Neuron (in vitro differentiated cells): ENCODE data around the gene TTYH1.
A peak's percentile ranks its signal among the peaks of the same experiment; 100 is the strongest.

Source experiments
- H2AFZ ChIP-seq: one replicate; pipeline ENCODE4 v1.6.1; 2013; ENCODE audit warnings: low read depth, mild to moderate bottlenecking, inconsistent platforms, low read length, moderate library complexity
- H3K27me3 ChIP-seq: one replicate; pipeline ENCODE4 v1.6.1; 2013; ENCODE audit warnings: low read length; ENCODE audit not compliant: insufficient read depth
- H3K36me3 ChIP-seq: one replicate; pipeline ENCODE4 v1.6.1; 2013; ENCODE audit warnings: low read length; ENCODE audit not compliant: insufficient read depth
- H3K4me1 ChIP-seq: one replicate; pipeline ENCODE4 v1.6.1; 2013; ENCODE audit warnings: low read length; ENCODE audit not compliant: insufficient read depth
- H3K4me3 ChIP-seq: 2 replicates; pipeline ENCODE4 v1.5.1; 2013; ENCODE audit warnings: mild to moderate bottlenecking, low read length, moderate library complexity
- H3K9me3 ChIP-seq: one replicate; pipeline ENCODE4 v1.6.1; 2013; ENCODE audit warnings: low read length

The TTYH1 gene

DNA sequence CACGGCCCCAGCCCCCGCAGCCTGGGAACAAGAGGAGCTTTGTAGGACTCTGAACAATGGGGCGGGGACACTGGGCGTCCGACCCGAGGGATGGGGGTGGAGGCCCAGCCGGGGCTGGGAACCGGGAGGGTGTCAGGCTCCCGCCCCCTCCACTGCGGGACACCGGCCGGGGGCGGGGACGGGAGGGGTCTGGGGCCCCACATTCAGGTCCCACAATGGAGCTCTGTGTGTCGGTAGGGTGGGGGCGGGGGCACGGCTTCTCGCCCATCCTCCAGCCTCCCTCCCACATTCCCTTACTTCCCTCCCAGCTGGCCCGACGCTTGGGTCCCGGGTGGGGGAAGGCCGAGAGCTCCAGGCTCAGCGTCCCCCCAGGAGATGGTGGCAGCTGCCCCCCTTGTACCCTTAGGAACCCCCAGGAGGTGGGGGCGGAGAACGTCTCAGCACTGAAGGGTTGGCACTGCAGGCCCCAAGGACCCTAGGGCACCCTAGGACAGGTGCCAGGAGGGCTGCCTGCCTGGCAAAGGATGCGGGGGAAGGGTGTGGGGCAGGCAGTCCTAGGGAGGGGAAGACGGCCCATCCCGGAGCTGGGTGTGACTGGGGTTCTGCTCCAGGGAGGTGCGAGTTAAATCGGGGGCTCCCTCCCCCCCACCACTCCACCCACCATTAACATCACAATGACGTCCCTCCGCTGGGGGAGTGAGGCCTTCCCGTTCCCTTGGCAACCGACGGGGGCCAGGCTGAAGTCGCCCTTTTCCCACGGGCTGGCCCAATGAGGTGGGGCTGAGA lies 5.3 kb downstream of the TTYH1 start:
- no peak overlapping the region for H2AFZ ChIP-seq
- peak overlapping the region; percentile 36 for H3K4me3 ChIP-seq
- H3K4me1 ChIP-seq = peaks cover 58% of the 10 kb centered on the region
- H3K36me3 ChIP-seq = peaks cover 59% of the 10 kb centered on the region
- H3K27me3 ChIP-seq = no peaks in the 10 kb centered on the region
- H3K9me3 ChIP-seq = no peaks in the 10 kb centered on the region

DNA sequence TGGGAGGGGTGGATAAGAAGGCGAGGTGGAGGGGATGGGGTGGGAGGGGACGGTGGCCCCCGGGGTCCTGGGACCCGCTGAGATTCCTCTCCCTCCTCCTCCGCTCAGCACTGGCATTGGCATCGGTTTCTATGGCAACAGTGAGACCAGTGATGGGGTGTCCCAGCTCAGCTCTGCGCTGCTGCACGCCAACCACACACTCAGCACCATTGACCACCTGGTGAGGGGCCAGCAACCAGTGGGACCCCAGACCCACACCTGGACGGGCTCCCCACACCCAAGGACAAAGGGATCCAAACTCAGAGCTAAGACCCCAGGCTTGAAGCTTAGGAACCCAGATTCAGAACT lies 5.9 kb downstream of the TTYH1 start:
- Histone ChIP-seq H3K36me3 (peaks cover 63% of the 10 kb centered on the region), H3K4me1 (peaks cover 58% of the 10 kb centered on the region), H2AFZ (no peak overlapping the region), H3K4me3 (no peak overlapping the region), H3K27me3 (no peaks in the 10 kb centered on the region), H3K9me3 (no peaks in the 10 kb centered on the region)

DNA sequence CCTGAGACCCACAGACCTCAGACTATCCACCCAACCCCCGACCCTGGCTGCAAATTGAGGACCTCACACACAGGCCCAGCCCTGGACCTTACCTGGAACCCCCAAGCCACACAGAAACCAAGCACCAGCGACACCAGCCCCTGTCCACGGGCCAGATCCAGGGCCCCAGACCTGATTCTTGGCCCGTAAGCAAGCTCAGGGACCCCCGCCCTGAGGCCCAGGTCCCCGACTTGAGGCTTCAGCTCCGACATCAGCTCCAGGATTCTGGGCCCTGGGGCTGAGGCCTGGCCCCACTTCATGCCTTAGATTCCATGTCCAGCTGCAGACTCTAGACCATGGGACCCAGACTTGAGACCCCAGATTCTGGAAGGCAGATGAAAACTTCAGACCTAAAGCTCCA lies 6.3 kb downstream of the TTYH1 start:
- no peaks in the 10 kb centered on the region for H3K9me3 ChIP-seq
- no peak overlapping the region for H2AFZ ChIP-seq
- peaks cover 67% of the 10 kb centered on the region for H3K36me3 ChIP-seq
- H3K4me3 ChIP-seq = no peak overlapping the region
- peaks cover 56% of the 10 kb centered on the region for H3K4me1 ChIP-seq
- H3K27me3 ChIP-seq = no peaks in the 10 kb centered on the region

DNA sequence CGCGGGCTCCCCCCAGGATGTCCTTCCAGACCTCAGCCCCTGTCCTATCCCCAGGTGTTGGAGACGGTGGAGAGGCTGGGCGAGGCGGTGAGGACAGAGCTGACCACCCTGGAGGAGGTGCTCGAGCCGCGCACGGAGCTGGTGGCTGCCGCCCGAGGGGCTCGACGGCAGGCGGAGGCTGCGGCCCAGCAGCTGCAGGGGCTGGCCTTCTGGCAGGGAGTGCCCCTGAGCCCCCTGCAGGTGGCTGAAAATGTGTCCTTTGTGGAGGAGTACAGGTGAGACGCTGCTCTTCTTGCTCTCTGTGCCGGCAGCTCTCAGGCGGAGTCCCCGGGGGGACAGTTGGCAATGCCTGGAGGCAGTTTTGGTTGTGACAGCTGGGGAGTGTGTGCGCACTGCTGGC lies 6.9 kb downstream of the TTYH1 start:
- Histone ChIP-seq H3K4me3 (no peak overlapping the region), H3K9me3 (no peaks in the 10 kb centered on the region), H3K27me3 (no peaks in the 10 kb centered on the region), H2AFZ (no peak overlapping the region), H3K36me3 (peaks cover 66% of the 10 kb centered on the region), H3K4me1 (peaks cover 50% of the 10 kb centered on the region)

DNA sequence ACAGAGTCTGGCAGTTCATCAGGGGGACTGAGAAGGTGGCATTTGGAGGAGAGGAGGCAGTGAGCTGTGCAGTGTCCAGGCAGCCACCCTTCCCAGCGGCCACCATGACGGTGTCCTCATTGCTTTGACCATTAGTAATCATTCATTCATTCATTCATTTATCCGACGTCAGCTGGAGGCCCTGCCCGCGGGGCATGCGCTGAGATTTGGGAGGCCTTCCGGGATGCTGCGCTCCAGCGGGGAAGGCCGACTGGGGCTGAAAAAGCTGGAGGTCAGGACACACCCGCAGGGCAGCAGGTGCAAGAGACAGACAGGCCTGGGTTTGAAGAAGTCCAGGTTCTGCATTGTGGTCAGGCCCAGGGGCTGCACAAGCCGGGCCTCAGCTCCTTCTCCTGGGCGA lies 8.9 kb downstream of the TTYH1 start:
- Histone ChIP-seq H3K36me3 (peaks cover 67% of the 10 kb centered on the region), H3K4me1 (peaks cover 29% of the 10 kb centered on the region), H2AFZ (no peak overlapping the region), H3K9me3 (no peaks in the 10 kb centered on the region), H3K4me3 (no peak overlapping the region), H3K27me3 (no peaks in the 10 kb centered on the region)

DNA sequence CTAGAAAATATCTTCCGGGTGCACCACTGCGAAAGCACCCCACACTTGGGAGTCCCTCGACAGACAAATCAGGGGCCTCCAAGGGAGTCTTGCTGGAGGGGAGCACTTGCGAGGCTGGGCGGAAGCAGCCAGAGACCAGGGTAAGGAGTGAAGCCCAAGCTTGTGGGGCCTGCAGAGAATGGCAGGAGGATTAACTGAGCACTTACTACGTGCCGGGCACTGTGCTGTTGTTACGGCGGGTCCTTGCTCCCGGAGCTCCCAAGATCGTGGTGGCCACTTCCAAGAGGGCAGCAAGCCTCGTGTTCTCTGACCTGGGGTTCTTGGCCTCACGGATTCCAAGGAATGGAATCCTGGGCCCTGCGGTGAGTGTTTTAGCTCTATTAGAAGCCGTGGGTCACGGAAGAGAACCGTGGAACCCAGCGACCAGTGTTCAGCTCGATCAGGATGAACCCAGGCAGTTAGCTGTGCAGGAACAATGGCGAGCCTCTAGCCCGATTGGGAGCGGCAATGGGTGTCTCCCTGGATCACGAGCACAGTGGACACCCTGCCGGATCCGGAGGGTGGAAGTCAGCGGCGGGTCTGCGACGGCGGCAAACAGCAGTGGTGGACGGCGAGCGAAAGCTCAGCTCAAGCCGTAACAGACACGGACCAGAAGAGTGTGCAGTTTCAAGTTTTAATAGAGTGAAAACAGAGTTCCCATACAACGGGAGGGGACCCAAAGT lies 9.6 kb downstream of the TTYH1 start:
- Histone ChIP-seq H3K9me3 (no peaks in the 10 kb centered on the region), H3K4me1 (peaks cover 25% of the 10 kb centered on the region), H3K4me3 (no peak overlapping the region), H3K36me3 (peaks cover 62% of the 10 kb centered on the region), H3K27me3 (no peaks in the 10 kb centered on the region), H2AFZ (no peak overlapping the region)

DNA sequence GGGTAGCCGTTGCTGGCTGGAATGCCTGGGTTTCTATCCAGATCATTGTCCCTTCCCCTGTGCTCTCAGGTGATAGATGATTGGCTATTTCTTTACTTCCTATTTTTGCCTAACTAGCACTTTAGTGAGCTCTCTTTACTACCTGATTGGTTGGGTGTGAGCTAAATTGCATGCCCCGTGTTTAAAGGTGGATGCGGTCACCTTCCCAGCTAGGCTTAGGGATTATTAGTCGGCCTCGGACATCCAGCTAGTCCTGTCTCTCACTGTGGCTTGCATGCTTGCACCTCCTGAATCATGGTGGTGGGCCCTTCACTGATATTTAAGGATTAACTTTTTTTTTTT lies 10.1 kb downstream of the TTYH1 start:
- Histone ChIP-seq H3K4me1 (peaks cover 26% of the 10 kb centered on the region), H3K9me3 (no peaks in the 10 kb centered on the region), H3K36me3 (peaks cover 62% of the 10 kb centered on the region), H3K4me3 (no peak overlapping the region), H2AFZ (no peak overlapping the region), H3K27me3 (no peaks in the 10 kb centered on the region)

DNA sequence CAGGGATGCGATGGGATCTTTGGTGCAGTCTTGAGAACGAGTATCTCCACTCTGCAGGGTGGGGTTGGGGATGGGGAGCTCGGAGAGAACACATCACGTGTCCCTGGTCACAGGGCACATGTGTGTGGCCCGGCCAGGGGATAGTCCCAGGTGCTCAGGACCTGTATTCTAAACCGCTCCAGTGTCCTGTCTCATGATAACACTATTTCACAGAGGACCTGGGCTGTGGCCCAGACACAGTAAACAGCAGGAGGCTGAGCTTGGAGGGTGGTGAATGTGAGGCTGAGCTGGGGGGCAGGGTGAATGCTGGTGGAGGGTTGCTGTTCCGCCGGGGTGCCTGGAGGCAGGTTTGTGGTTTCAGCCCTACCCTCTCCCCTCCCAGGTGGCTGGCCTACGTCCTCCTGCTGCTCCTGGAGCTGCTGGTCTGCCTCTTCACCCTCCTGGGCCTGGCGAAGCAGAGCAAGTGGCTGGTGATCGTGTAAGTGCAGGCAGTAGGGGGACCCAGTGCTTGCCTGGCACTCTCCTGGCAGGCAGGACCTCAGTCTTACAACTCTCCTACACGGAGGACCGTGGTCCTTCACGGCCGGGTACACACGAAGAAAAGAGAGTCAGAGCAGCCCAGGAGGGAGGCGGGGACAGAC lies 11.1 kb downstream of the TTYH1 start:
- no peak overlapping the region for H3K4me3 ChIP-seq
- no peaks in the 10 kb centered on the region for H3K9me3 ChIP-seq
- H3K27me3 ChIP-seq = no peaks in the 10 kb centered on the region
- peaks cover 65% of the 10 kb centered on the region for H3K36me3 ChIP-seq
- no peak overlapping the region for H2AFZ ChIP-seq
- H3K4me1 ChIP-seq = peaks cover 27% of the 10 kb centered on the region

DNA sequence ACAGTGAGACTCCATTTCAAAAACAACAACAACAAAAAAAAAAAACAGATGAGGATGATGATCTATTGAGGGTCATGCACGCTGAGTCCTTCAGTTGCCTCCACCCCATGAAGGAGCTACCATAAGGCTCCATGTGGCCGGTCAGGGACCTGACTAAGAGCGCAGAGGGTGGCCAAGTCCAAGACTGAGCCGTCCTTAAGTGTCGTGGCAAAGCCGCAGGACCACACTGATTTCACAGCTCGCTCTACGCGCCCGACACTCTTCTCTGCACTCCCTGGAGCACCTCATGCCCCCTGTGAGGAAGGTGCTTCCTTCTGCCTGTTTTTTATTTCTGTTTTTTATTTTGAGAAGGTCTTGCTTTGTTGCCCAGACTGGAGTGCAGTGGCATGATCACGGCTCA lies 12.3 kb downstream of the TTYH1 start:
- H2AFZ ChIP-seq = no peak overlapping the region
- H3K36me3 ChIP-seq = peaks cover 64% of the 10 kb centered on the region
- H3K27me3 ChIP-seq = no peaks in the 10 kb centered on the region
- H3K4me3 ChIP-seq = no peak overlapping the region
- peaks cover 17% of the 10 kb centered on the region for H3K4me1 ChIP-seq
- no peaks in the 10 kb centered on the region for H3K9me3 ChIP-seq

DNA sequence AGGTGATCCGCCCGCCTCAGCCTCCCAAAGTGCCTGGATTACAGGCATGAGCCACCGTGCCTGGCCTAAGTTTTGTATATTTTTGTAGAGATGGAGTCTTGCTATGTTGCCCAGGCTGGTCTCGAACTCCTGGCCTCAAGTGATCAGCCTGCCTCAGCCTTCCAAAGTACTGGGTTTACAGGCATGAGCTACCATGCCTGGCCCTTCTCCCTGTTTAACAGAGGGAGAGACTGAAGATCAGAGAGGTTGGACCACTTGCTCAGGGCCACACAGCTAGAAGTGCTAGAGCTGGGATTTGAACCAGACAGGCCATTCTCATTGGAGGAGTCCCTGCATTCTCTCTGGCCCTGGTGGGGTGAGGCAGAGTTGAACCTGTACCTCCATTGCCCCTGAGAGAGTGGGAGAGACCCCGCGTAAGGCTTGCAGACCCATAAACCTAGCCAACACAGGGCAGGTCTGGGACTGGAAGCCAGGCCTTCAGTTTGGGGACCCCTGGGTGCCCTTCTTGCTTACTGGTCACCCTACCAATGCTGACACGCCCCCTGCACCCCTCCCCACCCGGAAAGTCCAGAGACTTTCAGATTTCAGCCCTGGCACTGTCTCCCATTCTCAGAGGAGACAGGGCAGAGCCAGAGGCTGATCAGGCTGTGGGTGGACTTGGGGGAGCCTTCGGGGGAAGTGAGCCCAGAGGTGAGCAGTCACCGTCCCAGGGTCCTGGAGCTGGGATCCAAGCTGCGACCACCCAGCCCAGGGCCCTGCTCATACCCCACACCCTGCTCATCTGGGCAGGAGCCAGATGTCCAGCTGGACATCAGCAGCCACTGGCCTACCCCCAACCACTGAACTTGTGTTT lies 13.3 kb downstream of the TTYH1 start:
- H3K9me3 ChIP-seq = no peaks in the 10 kb centered on the region
- H2AFZ ChIP-seq = no peak overlapping the region
- H3K4me1 ChIP-seq = peaks cover 17% of the 10 kb centered on the region
- no peak overlapping the region for H3K4me3 ChIP-seq
- H3K36me3 ChIP-seq = peaks cover 61% of the 10 kb centered on the region
- no peaks in the 10 kb centered on the region for H3K27me3 ChIP-seq

DNA sequence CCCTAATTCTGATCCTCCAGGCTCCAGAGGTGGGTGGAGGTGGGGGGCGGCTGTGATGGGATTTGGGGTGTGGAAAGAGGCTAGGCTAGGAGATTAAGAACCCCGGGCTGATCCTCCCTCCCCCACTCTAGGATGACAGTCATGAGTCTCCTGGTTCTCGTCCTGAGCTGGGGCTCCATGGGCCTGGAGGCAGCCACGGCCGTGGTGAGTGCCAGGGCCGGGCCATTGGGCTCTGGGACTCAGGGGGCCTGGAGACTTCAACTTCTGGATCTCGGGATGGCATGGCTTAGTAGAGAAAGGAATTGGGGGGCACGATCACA lies 13.9 kb downstream of the TTYH1 start:
- Histone ChIP-seq H3K27me3 (no peaks in the 10 kb centered on the region), H3K9me3 (no peaks in the 10 kb centered on the region), H3K4me3 (no peak overlapping the region), H3K36me3 (peaks cover 58% of the 10 kb centered on the region), H3K4me1 (peaks cover 22% of the 10 kb centered on the region), H2AFZ (no peak overlapping the region)

DNA sequence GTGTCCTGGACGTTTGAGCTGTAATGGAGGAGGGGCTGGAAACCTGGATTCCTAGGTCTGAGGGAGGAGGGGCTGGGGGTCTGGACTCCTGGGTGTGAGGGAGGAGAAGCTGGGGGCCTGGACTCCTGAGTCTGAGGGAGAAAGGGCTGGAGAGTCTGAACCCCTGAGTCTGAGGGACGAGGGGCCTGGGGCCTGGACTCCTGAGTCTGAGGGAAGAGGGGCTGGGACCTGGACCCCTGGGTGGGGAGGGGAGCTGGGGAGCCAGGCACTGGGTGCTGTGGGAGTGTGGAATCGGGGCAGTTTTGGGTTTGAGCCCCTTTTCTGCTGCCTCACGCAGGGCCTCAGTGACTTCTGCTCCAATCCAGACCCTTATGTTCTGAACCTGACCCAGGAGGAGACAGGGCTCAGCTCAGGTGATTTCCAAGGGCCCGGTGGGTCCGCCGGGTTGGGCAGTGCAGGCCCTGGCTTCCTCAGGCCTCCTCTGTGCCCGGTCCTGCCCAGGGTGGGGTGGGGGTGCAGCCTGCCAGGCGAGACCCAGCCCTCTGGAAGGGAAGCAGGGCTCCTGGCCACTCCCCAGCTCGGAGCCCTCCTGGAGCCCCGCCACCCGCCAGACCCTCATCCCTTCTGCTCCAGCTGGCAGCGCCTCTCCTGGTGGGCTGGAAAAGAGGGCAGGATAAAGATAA lies 14.4 kb downstream of the TTYH1 start:
- Histone ChIP-seq H3K4me1 (peaks cover 27% of the 10 kb centered on the region), H3K27me3 (no peaks in the 10 kb centered on the region), H2AFZ (no peak overlapping the region), H3K9me3 (no peaks in the 10 kb centered on the region), H3K36me3 (peaks cover 52% of the 10 kb centered on the region), H3K4me3 (no peak overlapping the region)
